Upper lobe of left lung (tissue), 4 donors: ENCODE data around the gene HIBCH.

Experiments used
- CTCF ChIP-seq, 6 experiments: fragments of 450-650 bp in 4 of 6; fragments of 200-600 bp in 2 of 6; sonication (generic) in 2 of 6; IDR thresholded peaks; one replicate each; pipeline ENCODE4 v1.5.1; 2016 to 2019; ENCODE audit warnings: antibody characterized with exemption in 6 of 6
- EP300 ChIP-seq, 4 donors: sonication (generic); formaldehyde crosslinking; IDR thresholded peaks; one replicate each; pipeline ENCODE4 v1.5.1; 2017; ENCODE audit warnings: antibody characterized with exemption in 4 of 4, control low read depth in 2 of 4
- POLR2A ChIP-seq, 4 donors: fragments of 450-650 bp; IDR thresholded peaks; one replicate each; pipeline ENCODE4 v1.5.1; 2016 to 2017; ENCODE audit warnings: antibody characterized with exemption in 4 of 4, mild to moderate bottlenecking in 2 of 4
- POLR2AphosphoS5 ChIP-seq, 2 donors: sonication (generic); formaldehyde crosslinking; IDR thresholded peaks; one replicate each; pipeline ENCODE4 v1.5.1; 2017; ENCODE audit warnings: antibody characterized with exemption in 2 of 2

- TF ChIP-seq CTCF (IDR thresholded peaks at IDR 0.05) (no peak), POLR2A (IDR thresholded peaks at IDR 0.05) (no peak), EP300 (IDR thresholded peaks at IDR 0.05) (no peak), POLR2AphosphoS5 (IDR thresholded peaks at IDR 0.05) (no peak)
Measured at GRCh38 chr2:190283783-190284182, 35.8 kb downstream of the HIBCH start.
